H1 (cell line): ENCODE measurements around the gene ARFGEF3. TPM values are rescaled to one million over a fixed set of nuclear protein-coding genes. Genes with fewer than 3 reads are reported as not detected.

Source experiments
- CEBPB ChIP-seq: IDR thresholded peaks from 2 replicates; pipeline ENCODE4 v1.6.1; 2012; ENCODE audit warnings: low read depth, low read length
- CTCF ChIP-seq, 3 experiments: IDR thresholded peaks; 1 replicate in 2 of 3; 2 replicates in 1 of 3; pipeline versions ENCODE4 v1.5.1 to v1.6.1; 2011; ENCODE audit warnings: low read length in 3 of 3, mild to moderate bottlenecking in 3 of 3, inconsistent platforms in 2 of 3, low read depth in 1 of 3, moderate library complexity in 1 of 3; ENCODE audit not compliant: insufficient read depth in 1 of 3; ENCODE audit errors: control extremely low read depth in 1 of 3
- GTF2F1 ChIP-seq: IDR thresholded peaks from 2 replicates; pipeline ENCODE4 v1.6.1; 2012; ENCODE audit warnings: low read depth, low read length, improper control_type of control experiment, borderline replicate concordance
- HDAC6 ChIP-seq: IDR thresholded peaks from one replicate; pipeline ENCODE4 v1.7.1; 2012; ENCODE audit warnings: low read depth, mild to moderate bottlenecking, inconsistent platforms, low read length, moderate library complexity
- NANOG ChIP-seq: IDR thresholded peaks from 2 replicates; pipeline ENCODE4 v1.6.1; 2011; ENCODE audit warnings: low read length, low read depth, mild to moderate bottlenecking, inconsistent platforms; ENCODE audit not compliant: insufficient read depth, poor library complexity, severe bottlenecking
- NRF1 ChIP-seq: IDR thresholded peaks from 2 replicates; pipeline ENCODE4 v1.6.1; 2011; ENCODE audit warnings: mild to moderate bottlenecking, low read depth, low read length, improper control_type of control experiment
- PHF8 ChIP-seq: fragments of 200-600 bp; sonication (generic); conservative IDR thresholded peaks from 2 replicates; pipeline ENCODE4 v1.7.1; 2012; ENCODE audit warnings: low read depth, mild to moderate bottlenecking, inconsistent platforms, low read length, moderate library complexity
- POLR2A ChIP-seq, 2 experiments: IDR thresholded peaks; 1 replicate in 1 of 2; 2 replicates in 1 of 2; pipeline ENCODE4 v1.6.1; 2011; ENCODE audit warnings: low read depth in 2 of 2, low read length in 2 of 2, mild to moderate bottlenecking in 2 of 2; ENCODE audit errors: control extremely low read depth in 1 of 2
- POLR2AphosphoS5 ChIP-seq: IDR thresholded peaks from 2 replicates; pipeline ENCODE4 v1.6.1; 2011; ENCODE audit warnings: low read depth, low read length
- RFX5 ChIP-seq: IDR thresholded peaks from 2 replicates; pipeline ENCODE4 v1.6.1; 2011; ENCODE audit warnings: low read depth, low read length, improper control_type of control experiment, borderline replicate concordance
- SIX5 ChIP-seq: IDR thresholded peaks from 2 replicates; pipeline ENCODE4 v1.6.1; 2011; ENCODE audit warnings: mild to moderate bottlenecking, low read depth, low read length
- SP2 ChIP-seq: IDR thresholded peaks from 2 replicates; pipeline ENCODE4 v1.6.1; 2012; ENCODE audit warnings: mild to moderate bottlenecking, low read length, inconsistent platforms
- SUZ12 ChIP-seq: fragments of 200-600 bp; sonication (generic); IDR thresholded peaks from 2 replicates; pipeline ENCODE4 v1.6.1; 2012; ENCODE audit warnings: mild to moderate bottlenecking, inconsistent platforms, low read length, moderate library complexity, mixed read lengths
- TAF1 ChIP-seq: IDR thresholded peaks from 2 replicates; pipeline ENCODE4 v1.6.1; 2011; ENCODE audit warnings: mild to moderate bottlenecking, low read depth, low read length
- ZNF274 ChIP-seq: IDR thresholded peaks from 2 replicates; pipeline ENCODE4 v1.7.0; 2012; ENCODE audit warnings: low read length, borderline replicate concordance; ENCODE audit errors: extremely low read depth
- polyA plus RNA-seq, 7 experiments: library from polyadenylated mRNA; depleted of rRNA in 3 of 7; stranded (reverse) in 5 of 7; unstranded in 2 of 7; fragments of >200 nt in 5 of 7; fragments of 200-250 nt in 2 of 7; gene quantifications; 1 replicate in 5 of 7; 2 replicates in 1 of 7; 4 replicates in 1 of 7; pipeline versions ENCODE4 v1.2.1 to v1.2.3, GENCODE V29; 2011 to 2013; ENCODE audit warnings: missing spikeins in 2 of 7, mixed read lengths in 2 of 7
- total RNA-seq: library from RNA; stranded (reverse); fragmentation: NEBNext Ultra II Directional; extraction: Animal tissue kit (Norgen Biotek cat#: 25700); gene quantifications from 2 replicates; pipeline ENCODE4 v1.2.1, GENCODE V29; 2021
- TF ChIP-seq, protein P1 (sequence below): IDR thresholded peaks from 2 replicates; pipeline ENCODE4 v1.6.1; 2012; ENCODE audit warnings: inconsistent platforms

ARFGEF3 gene
- total and polyA plus RNA-seq, 2 of the 8 experiments (the other 6 are each of a cell fraction or from before 2014, with no cell fraction given): 5.8 to 23.2 TPM

DNA sequence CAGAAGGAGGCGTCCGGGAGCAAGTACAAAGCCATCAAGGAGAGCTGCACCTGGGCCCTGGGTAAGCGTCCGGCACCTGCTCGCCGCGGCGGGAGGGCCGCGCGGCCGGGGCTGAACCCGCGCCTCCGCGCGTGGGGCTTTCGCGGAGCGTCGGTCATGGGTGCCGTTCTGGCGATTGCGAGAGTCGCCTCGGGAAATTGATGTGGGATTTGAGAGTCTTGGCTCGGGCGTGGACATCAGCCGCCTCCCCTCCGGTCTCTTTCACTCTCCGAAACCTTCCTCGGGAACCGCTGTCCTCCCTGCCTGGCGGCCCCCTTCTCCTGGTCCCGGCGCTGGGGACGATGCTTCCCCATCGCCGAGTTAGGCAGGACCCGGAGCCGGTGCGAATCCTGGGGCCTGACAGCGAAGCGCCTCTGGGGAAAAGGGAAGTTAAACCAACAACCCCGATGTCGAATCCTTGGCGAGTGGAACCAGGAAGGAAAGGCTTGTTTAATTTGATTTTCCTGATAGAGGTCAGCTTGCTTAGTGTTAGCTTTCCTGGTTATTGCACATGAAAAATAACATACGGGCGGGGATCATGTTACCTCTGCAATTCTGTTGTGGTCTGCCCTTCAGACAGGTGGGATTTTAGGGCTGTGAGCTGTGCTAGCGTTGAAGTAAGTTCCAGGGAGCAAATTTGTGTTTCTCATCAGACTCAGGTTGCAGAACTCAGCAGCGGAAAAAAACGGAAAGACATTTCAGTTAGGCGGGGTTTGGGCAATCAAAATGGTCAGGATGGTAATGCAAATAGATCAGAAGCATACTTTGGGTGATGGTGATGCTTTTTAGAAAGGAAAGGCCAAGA is 594 bp downstream of the ARFGEF3 start (continued):
- TF ChIP-seq SP2 (no peak), SUZ12 (peak; percentile 39; the same call in 1 of the 2 replicates), CEBPB (no peak), HDAC6 (no peak), GTF2F1 (no peak), SIX5 (no peak), ZNF274 (no peak), NRF1 (no peak), PHF8 (0 out of 2 replicates have a peak, but pooled peaks have one; percentile 5), POLR2AphosphoS5 (no peak), CTCF (IDR thresholded peaks at IDR 0.05; ENCODE audit: control extremely low read depth in 1 of 3, insufficient read depth in 1 of 3, low read depth in 1 of 3, low read length in 3 of 3) (no peak), RFX5 (no peak), TAF1 (no peak), NANOG (no peak), POLR2A (IDR thresholded peaks at IDR 0.05; ENCODE audit: control extremely low read depth in 1 of 2, low read depth in 2 of 2, low read length in 2 of 2) (no peak)
- TF ChIP-seq, protein P1, sequence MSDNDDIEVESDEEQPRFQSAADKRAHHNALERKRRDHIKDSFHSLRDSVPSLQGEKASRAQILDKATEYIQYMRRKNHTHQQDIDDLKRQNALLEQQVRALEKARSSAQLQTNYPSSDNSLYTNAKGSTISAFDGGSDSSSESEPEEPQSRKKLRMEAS: no peak
